ENCODE results near the gene FFAR2.

DNA sequence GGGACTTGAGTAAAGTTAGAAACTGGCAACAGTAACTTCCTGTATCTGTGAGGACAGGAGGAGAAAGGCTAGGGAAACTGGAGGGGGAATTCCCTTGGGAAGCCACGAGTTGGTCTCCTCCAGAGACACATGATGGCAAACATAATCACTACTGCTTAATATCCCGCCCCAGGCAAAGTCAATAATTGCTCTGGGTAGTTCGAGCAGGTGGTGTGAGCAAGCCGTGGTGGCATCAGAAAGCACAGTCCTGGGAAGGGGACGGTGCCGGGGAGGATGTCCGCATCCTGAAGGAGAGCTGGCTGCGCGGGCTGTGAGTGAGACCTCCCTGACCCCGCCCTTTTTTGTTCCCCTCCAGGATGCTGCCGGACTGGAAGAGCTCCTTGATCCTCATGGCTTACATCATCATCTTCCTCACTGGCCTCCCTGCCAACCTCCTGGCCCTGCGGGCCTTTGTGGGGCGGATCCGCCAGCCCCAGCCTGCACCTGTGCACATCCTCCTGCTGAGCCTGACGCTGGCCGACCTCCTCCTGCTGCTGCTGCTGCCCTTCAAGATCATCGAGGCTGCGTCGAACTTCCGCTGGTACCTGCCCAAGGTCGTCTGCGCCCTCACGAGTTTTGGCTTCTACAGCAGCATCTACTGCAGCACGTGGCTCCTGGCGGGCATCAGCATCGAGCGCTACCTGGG is 1.4 kb downstream of the FFAR2 start:
- TF ChIP-seq, protein P1, sequence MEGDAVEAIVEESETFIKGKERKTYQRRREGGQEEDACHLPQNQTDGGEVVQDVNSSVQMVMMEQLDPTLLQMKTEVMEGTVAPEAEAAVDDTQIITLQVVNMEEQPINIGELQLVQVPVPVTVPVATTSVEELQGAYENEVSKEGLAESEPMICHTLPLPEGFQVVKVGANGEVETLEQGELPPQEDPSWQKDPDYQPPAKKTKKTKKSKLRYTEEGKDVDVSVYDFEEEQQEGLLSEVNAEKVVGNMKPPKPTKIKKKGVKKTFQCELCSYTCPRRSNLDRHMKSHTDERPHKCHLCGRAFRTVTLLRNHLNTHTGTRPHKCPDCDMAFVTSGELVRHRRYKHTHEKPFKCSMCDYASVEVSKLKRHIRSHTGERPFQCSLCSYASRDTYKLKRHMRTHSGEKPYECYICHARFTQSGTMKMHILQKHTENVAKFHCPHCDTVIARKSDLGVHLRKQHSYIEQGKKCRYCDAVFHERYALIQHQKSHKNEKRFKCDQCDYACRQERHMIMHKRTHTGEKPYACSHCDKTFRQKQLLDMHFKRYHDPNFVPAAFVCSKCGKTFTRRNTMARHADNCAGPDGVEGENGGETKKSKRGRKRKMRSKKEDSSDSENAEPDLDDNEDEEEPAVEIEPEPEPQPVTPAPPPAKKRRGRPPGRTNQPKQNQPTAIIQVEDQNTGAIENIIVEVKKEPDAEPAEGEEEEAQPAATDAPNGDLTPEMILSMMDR (IDR thresholded peaks at IDR 0.05), result no peak
- no peak for TF ChIP-seq POLR2A (IDR thresholded peaks at IDR 0.05)
